Middle frontal gyrus (tissue), 1 donor: Measurements from ENCODE around the gene ANKS1B.

Experiments used
- DNase-seq: peaks from one replicate; pipeline ENCODE4 v3.0.0-alpha.2; 2015; ENCODE audit warnings: low spot score; ENCODE audit errors: extremely low spot score

The ANKS1B gene

GRCh38 chr12:98741196-98741555 lies 1243.6 kb downstream of the ANKS1B start:
- no peak for DNase-seq

GRCh38 chr12:98740751-98741150 lies 1244.0 kb downstream of the ANKS1B start:
- DNase-seq, result no peak

GRCh38 chr12:98738539-98738938 lies 1246.2 kb downstream of the ANKS1B start:
- DNase-seq, result no peak

GRCh38 chr12:98738002-98738401 lies 1246.7 kb downstream of the ANKS1B start:
- no peak for DNase-seq

- no peak for DNase-seq
Observed at GRCh38 chr12:98737322-98737712, 1247.4 kb downstream of the ANKS1B start.

- DNase-seq, result no peak
Observed at GRCh38 chr12:98736352-98737321, 1248.1 kb downstream of the ANKS1B start.

- DNase-seq, result no peak
Observed at GRCh38 chr12:98735821-98736220, 1248.9 kb downstream of the ANKS1B start.

GRCh38 chr12:98733667-98734350 lies 1250.9 kb downstream of the ANKS1B start:
- no peak for DNase-seq

GRCh38 chr12:98730412-98730811 lies 1254.3 kb downstream of the ANKS1B start:
- DNase-seq, result no peak

- no peak for DNase-seq
Observed at GRCh38 chr12:98727196-98727595, 1257.5 kb downstream of the ANKS1B start.

- DNase-seq, result peak; percentile 54
Observed at GRCh38 chr12:98725476-98726247, 1259.1 kb downstream of the ANKS1B start.

- no peak for DNase-seq
Observed at GRCh38 chr12:98724384-98725155, 1260.2 kb downstream of the ANKS1B start.

- DNase-seq, result no peak
Observed at GRCh38 chr12:98721204-98721702, 1263.5 kb downstream of the ANKS1B start.

- DNase-seq, result no peak
Observed at GRCh38 chr12:98719515-98720504, 1264.9 kb downstream of the ANKS1B start.

GRCh38 chr12:98714426-98714825 lies 1270.3 kb downstream of the ANKS1B start:
- DNase-seq, result no peak

- DNase-seq, result no peak
Observed at GRCh38 chr12:98709022-98709421, 1275.7 kb downstream of the ANKS1B start.

GRCh38 chr12:98701166-98701565 lies 1283.6 kb downstream of the ANKS1B start:
- DNase-seq, result no peak

- DNase-seq, result no peak
Observed at GRCh38 chr12:98699586-98699985, 1285.2 kb downstream of the ANKS1B start.

GRCh38 chr12:98698603-98699463 lies 1285.9 kb downstream of the ANKS1B start:
- peak; percentile 67 for DNase-seq
